Neural cell (in vitro differentiated cells): ENCODE data around the gene NT5C2. TPM values are rescaled to one million over a fixed set of nuclear protein-coding genes. Genes with fewer than 3 reads are reported as not detected.
A peak's percentile ranks its signal among the peaks of the same experiment; 100 is the strongest.

Source experiments
- H2AFZ ChIP-seq: fragments of 200-600, 300-800 bp; sonication (generic), shearing (Covaris generic); 2 replicates; pipeline ENCODE4 v1.6.0; 2014; ENCODE audit warnings: low read depth, mild to moderate bottlenecking, antibody characterized with exemption, low read length, moderate library complexity
- H3F3A ChIP-seq: fragments of 200-600 bp; shearing (Covaris generic); 2 replicates; pipeline ENCODE4 v1.6.1; 2016; ENCODE audit warnings: mild to moderate bottlenecking, moderate library complexity, mixed read lengths, antibody characterized with exemption, low read length; ENCODE audit not compliant: insufficient read depth, poor library complexity, severe bottlenecking
- H3K27ac ChIP-seq: fragments of 200-600, 300-800 bp; sonication (generic), shearing (Covaris generic); 2 replicates; pipeline ENCODE4 v1.5.1; 2014; ENCODE audit warnings: mild to moderate bottlenecking, low read length, moderate library complexity
- H3K27me3 ChIP-seq: fragments of 300-800, 200-600 bp; sonication (generic), shearing (Covaris generic); 2 replicates; pipeline ENCODE4 v1.6.0; 2014; ENCODE audit warnings: mild to moderate bottlenecking, low read depth, low read length, moderate library complexity; ENCODE audit not compliant: insufficient read depth
- H3K36me3 ChIP-seq: fragments of 300-800, 200-600 bp; sonication (generic), shearing (Covaris generic); 2 replicates; pipeline ENCODE4 v1.5.1; 2014; ENCODE audit warnings: mild to moderate bottlenecking, antibody characterized with exemption, low read length, moderate library complexity; ENCODE audit not compliant: insufficient read depth
- H3K4me2 ChIP-seq: fragments of 300-800, 200-600 bp; sonication (generic), shearing (Covaris generic); 2 replicates; pipeline ENCODE4 v1.6.0; 2014; ENCODE audit warnings: mild to moderate bottlenecking, low read length
- H3K4me3 ChIP-seq: fragments of 300-800, 200-600 bp; sonication (generic), shearing (Covaris generic); 2 replicates; pipeline ENCODE4 v1.5.1; 2014; ENCODE audit warnings: mild to moderate bottlenecking, low read length, moderate library complexity
- H3K79me2 ChIP-seq: fragments of 200-600 bp; shearing (Covaris generic); replicated peaks from 2 replicates; pipeline ENCODE4 v1.6.0; 2014; ENCODE audit warnings: mild to moderate bottlenecking, low read length, moderate library complexity; ENCODE audit not compliant: insufficient read depth
- H3K9ac ChIP-seq: fragments of 300-800, 200-600 bp; sonication (generic), shearing (Covaris generic); 2 replicates; pipeline ENCODE4 v1.6.1; 2016; ENCODE audit warnings: mild to moderate bottlenecking, low read length, mixed read lengths
- H3K9me2 ChIP-seq: fragments of 200-600 bp; shearing (Covaris generic); 2 replicates; pipeline ENCODE4 v1.6.1; 2016; ENCODE audit warnings: mild to moderate bottlenecking, low read length, mixed read lengths; ENCODE audit not compliant: insufficient read depth
- H3K9me3 ChIP-seq: fragments of 200-600, 300-800 bp; sonication (generic), shearing (Covaris generic); 2 replicates; pipeline ENCODE4 v1.6.1; 2016; ENCODE audit warnings: mild to moderate bottlenecking, mixed run types, low read length, moderate library complexity, mixed read lengths
- H4K20me1 ChIP-seq: fragments of 200-600 bp; shearing (Covaris generic); 2 replicates; pipeline ENCODE4 v1.6.1; 2016; ENCODE audit warnings: mild to moderate bottlenecking, mixed run types; ENCODE audit not compliant: insufficient read depth
- EP300 ChIP-seq: fragments of 450-650 bp; conservative IDR thresholded peaks from 2 replicates; pipeline ENCODE4 v1.6.1; 2014; ENCODE audit warnings: antibody characterized with exemption, mild to moderate bottlenecking, moderate library complexity; ENCODE audit not compliant: poor library complexity, severe bottlenecking
- EZH2 ChIP-seq: fragments of 200-600, 300-800 bp; shearing (Covaris generic), sonication (generic); IDR thresholded peaks from 2 replicates; pipeline ENCODE4 v1.6.1; 2014; ENCODE audit warnings: antibody characterized with exemption, low read length, borderline replicate concordance, mild to moderate bottlenecking; ENCODE audit not compliant: insufficient read depth, poor library complexity, severe bottlenecking
- MXI1 ChIP-seq: fragments of 450-650 bp; conservative IDR thresholded peaks from 2 replicates; pipeline ENCODE4 v1.6.1; 2014; ENCODE audit warnings: antibody characterized with exemption, mild to moderate bottlenecking; ENCODE audit not compliant: poor library complexity, severe bottlenecking
- POLR2AphosphoS5 ChIP-seq: IDR thresholded peaks from 2 replicates; pipeline ENCODE4 v1.6.1; 2012
- RAD21 ChIP-seq: fragments of 450-650 bp; conservative IDR thresholded peaks from 2 replicates; pipeline ENCODE4 v1.6.1; 2014; ENCODE audit warnings: antibody characterized with exemption, mild to moderate bottlenecking, moderate library complexity
- SMC3 ChIP-seq: fragments of 450-650 bp; conservative IDR thresholded peaks from 2 replicates; pipeline ENCODE4 v1.6.1; 2014; ENCODE audit warnings: antibody characterized with exemption, mild to moderate bottlenecking, moderate library complexity; ENCODE audit not compliant: poor library complexity
- TAF1 ChIP-seq: IDR thresholded peaks from 2 replicates; pipeline ENCODE4 v1.6.1; 2012; ENCODE audit warnings: low read depth
- polyA minus RNA-seq: library from RNA; depleted of rRNA, polyadenylated mRNA; stranded (reverse); fragments of >200 nt; gene quantifications from 2 replicates; pipeline ENCODE4 v1.2.3, GENCODE V29; 2014
- polyA plus RNA-seq: library from polyadenylated mRNA; depleted of rRNA; stranded (reverse); fragments of >200 nt; gene quantifications from 2 replicates; pipeline ENCODE4 v1.2.3, GENCODE V29; 2014
- TF ChIP-seq, protein P1 (sequence below): IDR thresholded peaks from 2 replicates; pipeline ENCODE4 v1.6.1; 2012; ENCODE audit warnings: borderline replicate concordance
- TF ChIP-seq, protein P2 (sequence below): fragments of 450-650 bp; IDR thresholded peaks from 2 replicates; pipeline ENCODE4 v1.5.1; 2014; ENCODE audit warnings: antibody characterized with exemption, mild to moderate bottlenecking, moderate library complexity; ENCODE audit not compliant: poor library complexity, severe bottlenecking

NT5C2 gene
- polyA plus RNA-seq (187 and 190 TPM in 2 replicates), polyA minus RNA-seq (192 and 204 TPM in 2 replicates)

DNA sequence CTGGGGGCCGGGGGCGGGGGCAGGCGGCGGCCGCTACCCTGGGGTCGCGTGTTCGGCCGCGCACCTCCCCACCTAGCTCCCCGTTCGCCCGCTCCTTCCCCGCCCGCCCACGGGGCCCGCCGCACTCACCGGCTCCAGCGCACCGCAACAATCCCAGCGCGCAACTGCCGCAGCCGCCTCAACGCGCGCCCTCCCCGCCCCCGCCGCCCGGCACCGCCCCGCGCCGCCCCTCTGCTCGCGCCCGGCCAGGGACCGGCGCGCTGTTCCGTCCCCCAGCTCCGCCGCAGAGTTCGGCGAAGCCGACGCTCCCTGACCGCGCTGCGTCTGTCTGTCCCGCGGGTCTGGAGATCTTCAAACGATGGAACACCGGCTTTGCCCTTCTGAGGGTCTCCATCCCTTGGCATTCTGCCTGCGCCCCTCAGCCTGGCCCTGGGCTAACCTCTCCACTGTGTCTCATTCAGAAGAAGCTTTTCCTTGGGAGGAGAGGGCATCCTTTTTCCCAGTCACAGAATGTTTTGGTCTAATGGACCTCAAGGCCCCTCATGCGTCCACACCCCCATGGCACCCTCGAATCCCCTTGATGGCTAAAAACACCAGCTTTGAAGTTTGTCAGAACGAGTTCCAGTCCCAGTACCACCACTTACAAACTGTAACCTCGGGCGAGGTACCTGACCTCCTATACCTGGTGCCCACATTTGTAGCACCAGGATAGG is at the start of gene NT5C2:
Gene NT5C2, minus strand, starts transcription at position 166 of the 713 bp plus-strand sequence. CDS start 18,314 bp downstream, outside the sequence.
- no peaks in the 10 kb centered on the region for H3K27me3 ChIP-seq
- H3K36me3 ChIP-seq: no peaks in the 10 kb centered on the region
- H3F3A ChIP-seq: no peaks in the 10 kb centered on the region
- peak within 1 kb of the TSS; percentile 96 for H3K27ac ChIP-seq
- H4K20me1 ChIP-seq: no peaks in the 10 kb centered on the region
- peaks cover 37% of the 10 kb centered on the region for H3K79me2 ChIP-seq
- H3K9me3 ChIP-seq: no peaks in the 10 kb centered on the region
- H3K9me2 ChIP-seq: no peaks in the 10 kb centered on the region
- no peak for TF ChIP-seq EP300
- TF ChIP-seq POLR2AphosphoS5: peak; percentile 82
- peak; percentile 26 for TF ChIP-seq TAF1
- TF ChIP-seq SMC3: peak; percentile 15
- TF ChIP-seq RAD21: no peak
- no peak for TF ChIP-seq MXI1
- TF ChIP-seq, protein P1, sequence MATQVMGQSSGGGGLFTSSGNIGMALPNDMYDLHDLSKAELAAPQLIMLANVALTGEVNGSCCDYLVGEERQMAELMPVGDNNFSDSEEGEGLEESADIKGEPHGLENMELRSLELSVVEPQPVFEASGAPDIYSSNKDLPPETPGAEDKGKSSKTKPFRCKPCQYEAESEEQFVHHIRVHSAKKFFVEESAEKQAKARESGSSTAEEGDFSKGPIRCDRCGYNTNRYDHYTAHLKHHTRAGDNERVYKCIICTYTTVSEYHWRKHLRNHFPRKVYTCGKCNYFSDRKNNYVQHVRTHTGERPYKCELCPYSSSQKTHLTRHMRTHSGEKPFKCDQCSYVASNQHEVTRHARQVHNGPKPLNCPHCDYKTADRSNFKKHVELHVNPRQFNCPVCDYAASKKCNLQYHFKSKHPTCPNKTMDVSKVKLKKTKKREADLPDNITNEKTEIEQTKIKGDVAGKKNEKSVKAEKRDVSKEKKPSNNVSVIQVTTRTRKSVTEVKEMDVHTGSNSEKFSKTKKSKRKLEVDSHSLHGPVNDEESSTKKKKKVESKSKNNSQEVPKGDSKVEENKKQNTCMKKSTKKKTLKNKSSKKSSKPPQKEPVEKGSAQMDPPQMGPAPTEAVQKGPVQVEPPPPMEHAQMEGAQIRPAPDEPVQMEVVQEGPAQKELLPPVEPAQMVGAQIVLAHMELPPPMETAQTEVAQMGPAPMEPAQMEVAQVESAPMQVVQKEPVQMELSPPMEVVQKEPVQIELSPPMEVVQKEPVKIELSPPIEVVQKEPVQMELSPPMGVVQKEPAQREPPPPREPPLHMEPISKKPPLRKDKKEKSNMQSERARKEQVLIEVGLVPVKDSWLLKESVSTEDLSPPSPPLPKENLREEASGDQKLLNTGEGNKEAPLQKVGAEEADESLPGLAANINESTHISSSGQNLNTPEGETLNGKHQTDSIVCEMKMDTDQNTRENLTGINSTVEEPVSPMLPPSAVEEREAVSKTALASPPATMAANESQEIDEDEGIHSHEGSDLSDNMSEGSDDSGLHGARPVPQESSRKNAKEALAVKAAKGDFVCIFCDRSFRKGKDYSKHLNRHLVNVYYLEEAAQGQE: no peak
- TF ChIP-seq, protein P2, sequence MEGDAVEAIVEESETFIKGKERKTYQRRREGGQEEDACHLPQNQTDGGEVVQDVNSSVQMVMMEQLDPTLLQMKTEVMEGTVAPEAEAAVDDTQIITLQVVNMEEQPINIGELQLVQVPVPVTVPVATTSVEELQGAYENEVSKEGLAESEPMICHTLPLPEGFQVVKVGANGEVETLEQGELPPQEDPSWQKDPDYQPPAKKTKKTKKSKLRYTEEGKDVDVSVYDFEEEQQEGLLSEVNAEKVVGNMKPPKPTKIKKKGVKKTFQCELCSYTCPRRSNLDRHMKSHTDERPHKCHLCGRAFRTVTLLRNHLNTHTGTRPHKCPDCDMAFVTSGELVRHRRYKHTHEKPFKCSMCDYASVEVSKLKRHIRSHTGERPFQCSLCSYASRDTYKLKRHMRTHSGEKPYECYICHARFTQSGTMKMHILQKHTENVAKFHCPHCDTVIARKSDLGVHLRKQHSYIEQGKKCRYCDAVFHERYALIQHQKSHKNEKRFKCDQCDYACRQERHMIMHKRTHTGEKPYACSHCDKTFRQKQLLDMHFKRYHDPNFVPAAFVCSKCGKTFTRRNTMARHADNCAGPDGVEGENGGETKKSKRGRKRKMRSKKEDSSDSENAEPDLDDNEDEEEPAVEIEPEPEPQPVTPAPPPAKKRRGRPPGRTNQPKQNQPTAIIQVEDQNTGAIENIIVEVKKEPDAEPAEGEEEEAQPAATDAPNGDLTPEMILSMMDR: no peak
- TF ChIP-seq EZH2: no peak
- H3K9ac ChIP-seq: peak within 1 kb of the TSS; percentile 99
- peak within 1 kb of the TSS; percentile 61 for H2AFZ ChIP-seq
- peak within 1 kb of the TSS; percentile 99 for H3K4me2 ChIP-seq
- H3K4me3 ChIP-seq: peak within 1 kb of the TSS; percentile 98

DNA sequence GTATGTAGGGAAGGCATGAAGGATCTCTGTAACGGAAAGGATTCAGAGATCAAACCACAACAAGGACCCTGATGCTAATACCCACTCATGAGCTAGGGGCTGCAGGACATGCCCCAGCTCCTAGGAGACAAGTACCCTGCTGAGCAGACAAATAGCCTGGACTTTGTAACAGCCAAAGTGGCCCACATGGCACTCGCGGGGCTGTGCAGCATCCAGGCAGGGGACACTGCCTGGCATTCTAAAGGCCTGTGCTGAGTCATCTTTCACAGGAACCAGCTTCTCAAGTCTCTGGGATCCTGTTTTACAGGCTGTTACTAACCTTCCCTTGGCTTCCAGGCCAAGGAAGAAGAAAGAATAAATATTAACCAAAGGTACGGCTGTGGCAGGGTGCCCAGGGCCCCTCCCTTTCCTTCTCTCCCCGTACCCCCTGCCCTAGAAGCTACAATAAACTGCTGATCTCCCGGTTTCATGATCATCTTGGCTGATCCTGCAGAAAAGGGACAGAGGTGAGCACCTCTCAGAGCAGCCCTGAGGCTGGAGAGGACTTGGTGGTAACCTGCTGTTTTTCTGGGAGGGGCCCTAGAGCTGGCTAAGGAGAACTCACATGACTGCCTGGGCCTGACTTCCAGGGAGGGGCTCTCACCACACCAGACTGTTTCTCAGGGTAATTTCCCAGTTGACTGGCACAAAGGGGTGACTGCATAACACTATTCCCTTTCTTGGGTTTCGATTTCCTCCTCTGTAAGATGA is 48.4 kb upstream of the NT5C2 start:
- TF ChIP-seq EZH2 (no peak), POLR2AphosphoS5 (no peak), TAF1 (no peak), RAD21 (no peak), MXI1 (no peak)
- TF ChIP-seq, protein P1: no peak
- Histone ChIP-seq H3K27ac (no peak overlapping the region), H2AFZ (no peak overlapping the region), H3K9me3 (no peaks in the 10 kb centered on the region), H3K4me3 (no peak overlapping the region), H3K9ac (no peak overlapping the region), H3F3A (no peaks in the 10 kb centered on the region), H3K9me2 (no peaks in the 10 kb centered on the region), H3K27me3 (no peaks in the 10 kb centered on the region), H3K36me3 (no peaks in the 10 kb centered on the region), H3K4me2 (no peak overlapping the region), H4K20me1 (no peaks in the 10 kb centered on the region), H3K79me2 (no peaks in the 10 kb centered on the region)
